OCI-LY1 (cell line): ENCODE results near the gene TEX14.

Experiments
- CTCF ChIP-seq: fragments of 200-600 bp; sonication (generic), shearing (Covaris generic); IDR thresholded peaks from 2 replicates; pipeline ENCODE4 v1.5.1; 2017; ENCODE audit warnings: mild to moderate bottlenecking, antibody characterized with exemption, low read length, moderate library complexity, mixed read lengths
- EZH2 ChIP-seq: fragments of 200-600 bp; sonication (generic), shearing (Covaris generic); IDR thresholded peaks from 2 replicates; pipeline ENCODE4 v1.8.0; 2017; ENCODE audit warnings: borderline replicate concordance, mixed run types, mild to moderate bottlenecking, antibody characterized with exemption, low read length, moderate library complexity, mixed read lengths

DNA sequence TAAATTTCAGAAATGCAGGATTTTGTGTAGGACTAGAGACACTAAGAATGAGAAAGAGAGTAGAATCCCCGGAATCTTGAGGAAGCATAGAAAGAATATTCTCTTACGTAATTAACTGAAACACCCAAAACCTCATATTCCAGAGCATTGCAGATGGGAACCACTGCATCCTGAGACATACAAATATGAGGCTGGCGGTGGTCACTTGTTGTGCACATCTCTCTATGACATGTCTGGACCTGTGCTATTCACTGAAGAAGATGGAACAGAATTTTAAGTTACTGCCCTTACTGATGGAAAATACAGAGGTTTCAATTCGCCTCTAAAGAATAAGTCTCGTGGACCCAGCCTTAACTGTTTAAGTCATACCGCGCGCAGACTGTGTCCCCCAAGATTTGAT, 1.4 kb upstream of the TEX14 start:
- TF ChIP-seq CTCF (no peak), EZH2 (no peak)
